Testis (tissue), 2 donors: Measurements from ENCODE around the gene MACROD2.

Experiments used
- POLR2A ChIP-seq: fragments of 450-650 bp; IDR thresholded peaks from one replicate; pipeline ENCODE4 v1.6.1; 2017; ENCODE audit warnings: antibody characterized with exemption, mild to moderate bottlenecking, moderate library complexity
- TF ChIP-seq, protein P1 (sequence below), 3 experiments: fragments of 450-650 bp in 2 of 3; fragments of 200-600 bp in 1 of 3; sonication (generic) in 1 of 3; IDR thresholded peaks; one replicate each; pipeline ENCODE4 v1.5.1; 2016 to 2019; ENCODE audit warnings: antibody characterized with exemption in 3 of 3, mild to moderate bottlenecking in 2 of 3, moderate library complexity in 1 of 3

DNA sequence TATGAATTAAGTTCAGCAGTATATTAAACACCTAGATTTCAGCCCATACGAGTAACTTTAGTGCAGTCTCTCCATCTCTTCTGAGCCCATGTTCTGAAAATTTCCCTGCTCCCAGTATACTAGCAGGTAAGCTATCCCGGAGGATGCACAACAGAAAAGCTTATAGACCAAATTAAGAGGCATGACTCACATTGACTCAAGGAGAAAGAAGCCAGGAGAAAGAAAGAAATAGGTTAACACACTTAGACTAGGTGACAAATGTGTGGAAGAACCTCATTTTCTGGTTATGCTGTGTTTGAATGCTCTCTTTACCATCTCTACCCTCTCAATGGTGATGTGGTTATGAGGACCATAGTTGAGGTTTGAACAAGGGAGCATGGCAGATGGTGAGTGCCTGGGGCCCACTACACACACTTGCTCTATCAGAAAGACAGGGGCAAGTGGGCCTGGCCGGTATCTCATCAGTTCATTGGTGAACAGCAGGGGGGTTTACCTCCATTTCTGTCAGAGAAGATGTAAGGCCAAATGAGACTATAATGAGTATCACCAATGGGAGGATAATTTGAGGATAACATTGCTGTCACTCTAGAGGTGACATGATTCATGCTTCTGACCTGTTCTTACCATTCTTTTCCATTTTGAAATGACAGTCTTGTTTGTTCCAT is 1244.4 kb downstream of the MACROD2 start:
- no peak for TF ChIP-seq POLR2A
- TF ChIP-seq, protein P1, sequence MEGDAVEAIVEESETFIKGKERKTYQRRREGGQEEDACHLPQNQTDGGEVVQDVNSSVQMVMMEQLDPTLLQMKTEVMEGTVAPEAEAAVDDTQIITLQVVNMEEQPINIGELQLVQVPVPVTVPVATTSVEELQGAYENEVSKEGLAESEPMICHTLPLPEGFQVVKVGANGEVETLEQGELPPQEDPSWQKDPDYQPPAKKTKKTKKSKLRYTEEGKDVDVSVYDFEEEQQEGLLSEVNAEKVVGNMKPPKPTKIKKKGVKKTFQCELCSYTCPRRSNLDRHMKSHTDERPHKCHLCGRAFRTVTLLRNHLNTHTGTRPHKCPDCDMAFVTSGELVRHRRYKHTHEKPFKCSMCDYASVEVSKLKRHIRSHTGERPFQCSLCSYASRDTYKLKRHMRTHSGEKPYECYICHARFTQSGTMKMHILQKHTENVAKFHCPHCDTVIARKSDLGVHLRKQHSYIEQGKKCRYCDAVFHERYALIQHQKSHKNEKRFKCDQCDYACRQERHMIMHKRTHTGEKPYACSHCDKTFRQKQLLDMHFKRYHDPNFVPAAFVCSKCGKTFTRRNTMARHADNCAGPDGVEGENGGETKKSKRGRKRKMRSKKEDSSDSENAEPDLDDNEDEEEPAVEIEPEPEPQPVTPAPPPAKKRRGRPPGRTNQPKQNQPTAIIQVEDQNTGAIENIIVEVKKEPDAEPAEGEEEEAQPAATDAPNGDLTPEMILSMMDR (IDR thresholded peaks at IDR 0.05), result no peak
